Measurements from ENCODE around the gene SCD.

The SCD gene

GRCh38 chr10:100391163-100392002 is 44.4 kb downstream of the SCD start:
- Histone ChIP-seq H3K4me3 (replicated peaks; ENCODE audit: low read depth, low read length) (no peak overlapping the region), H3K27me3 (replicated peaks; ENCODE audit: control insufficient read depth, insufficient read depth, low read length) (no peaks in the 10 kb centered on the region)

GRCh38 chr10:100392686-100393003 is 45.6 kb downstream of the SCD start:
- no peak for DNase-seq (ENCODE audit: extremely low read depth, insufficient read length)
- TF ChIP-seq, protein P1, sequence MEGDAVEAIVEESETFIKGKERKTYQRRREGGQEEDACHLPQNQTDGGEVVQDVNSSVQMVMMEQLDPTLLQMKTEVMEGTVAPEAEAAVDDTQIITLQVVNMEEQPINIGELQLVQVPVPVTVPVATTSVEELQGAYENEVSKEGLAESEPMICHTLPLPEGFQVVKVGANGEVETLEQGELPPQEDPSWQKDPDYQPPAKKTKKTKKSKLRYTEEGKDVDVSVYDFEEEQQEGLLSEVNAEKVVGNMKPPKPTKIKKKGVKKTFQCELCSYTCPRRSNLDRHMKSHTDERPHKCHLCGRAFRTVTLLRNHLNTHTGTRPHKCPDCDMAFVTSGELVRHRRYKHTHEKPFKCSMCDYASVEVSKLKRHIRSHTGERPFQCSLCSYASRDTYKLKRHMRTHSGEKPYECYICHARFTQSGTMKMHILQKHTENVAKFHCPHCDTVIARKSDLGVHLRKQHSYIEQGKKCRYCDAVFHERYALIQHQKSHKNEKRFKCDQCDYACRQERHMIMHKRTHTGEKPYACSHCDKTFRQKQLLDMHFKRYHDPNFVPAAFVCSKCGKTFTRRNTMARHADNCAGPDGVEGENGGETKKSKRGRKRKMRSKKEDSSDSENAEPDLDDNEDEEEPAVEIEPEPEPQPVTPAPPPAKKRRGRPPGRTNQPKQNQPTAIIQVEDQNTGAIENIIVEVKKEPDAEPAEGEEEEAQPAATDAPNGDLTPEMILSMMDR (IDR thresholded peaks at IDR 0.05; ENCODE audit: insufficient read depth, low read length, poor library complexity, severe bottlenecking), result no peak

More at GRCh38 chr10:100391163-100392002, 44.4 kb downstream of the SCD start:
- DNase-seq (ENCODE audit: extremely low read depth, insufficient read length), result no peak
- no peaks in the 10 kb centered on the region for H3K36me3 ChIP-seq (ENCODE audit: control insufficient read depth, insufficient read depth, low read length)
- TF ChIP-seq, protein P1 (IDR thresholded peaks at IDR 0.05; ENCODE audit: insufficient read depth, low read length, poor library complexity, severe bottlenecking), result no peak

GRCh38 chr10:100395626-100396025 is 48.6 kb downstream of the SCD start:
- no peak for DNase-seq (ENCODE audit: extremely low read depth, insufficient read length)
- H3K36me3 ChIP-seq (ENCODE audit: control insufficient read depth, insufficient read depth, low read length), result no peaks in the 10 kb centered on the region
- TF ChIP-seq, protein P1 (IDR thresholded peaks at IDR 0.05; ENCODE audit: insufficient read depth, low read length, poor library complexity, severe bottlenecking), result no peak
- H3K4me3 ChIP-seq (replicated peaks; ENCODE audit: low read depth, low read length), result no peak overlapping the region
- no peaks in the 10 kb centered on the region for H3K27me3 ChIP-seq (replicated peaks; ENCODE audit: control insufficient read depth, insufficient read depth, low read length)

More at GRCh38 chr10:100392686-100393003, 45.6 kb downstream of the SCD start:
- no peak overlapping the region for H3K4me3 ChIP-seq (replicated peaks; ENCODE audit: low read depth, low read length)
- H3K36me3 ChIP-seq (ENCODE audit: control insufficient read depth, insufficient read depth, low read length), result no peaks in the 10 kb centered on the region
- H3K27me3 ChIP-seq (replicated peaks; ENCODE audit: control insufficient read depth, insufficient read depth, low read length), result no peaks in the 10 kb centered on the region

DNA sequence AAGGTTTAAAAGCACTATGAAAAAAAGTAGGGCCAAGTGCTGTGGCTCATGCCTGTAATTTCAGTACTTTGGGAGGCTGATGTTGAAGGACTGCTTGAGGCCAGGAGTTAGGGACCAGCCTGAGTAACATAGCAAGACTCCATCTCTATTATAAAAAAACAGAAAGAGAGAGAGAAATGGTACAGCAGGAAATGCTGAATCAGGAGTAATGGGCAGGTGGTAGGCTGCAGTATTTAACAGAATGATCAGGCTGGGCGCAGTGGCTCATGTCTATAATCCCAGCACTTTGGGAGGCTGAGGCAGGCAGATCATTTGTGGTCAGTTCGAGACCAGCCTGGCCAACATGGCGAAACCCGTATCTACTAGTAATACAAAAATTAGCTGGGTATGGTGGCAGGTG is 49.6 kb downstream of the SCD start:
- Histone ChIP-seq H3K4me3 (replicated peaks; ENCODE audit: low read depth, low read length) (no peak overlapping the region), H3K36me3 (ENCODE audit: control insufficient read depth, insufficient read depth, low read length) (no peaks in the 10 kb centered on the region), H3K27me3 (replicated peaks; ENCODE audit: control insufficient read depth, insufficient read depth, low read length) (no peaks in the 10 kb centered on the region)
- no peak for DNase-seq (ENCODE audit: extremely low read depth, insufficient read length)
- TF ChIP-seq, protein P1 (IDR thresholded peaks at IDR 0.05; ENCODE audit: insufficient read depth, low read length, poor library complexity, severe bottlenecking), result no peak

DNA sequence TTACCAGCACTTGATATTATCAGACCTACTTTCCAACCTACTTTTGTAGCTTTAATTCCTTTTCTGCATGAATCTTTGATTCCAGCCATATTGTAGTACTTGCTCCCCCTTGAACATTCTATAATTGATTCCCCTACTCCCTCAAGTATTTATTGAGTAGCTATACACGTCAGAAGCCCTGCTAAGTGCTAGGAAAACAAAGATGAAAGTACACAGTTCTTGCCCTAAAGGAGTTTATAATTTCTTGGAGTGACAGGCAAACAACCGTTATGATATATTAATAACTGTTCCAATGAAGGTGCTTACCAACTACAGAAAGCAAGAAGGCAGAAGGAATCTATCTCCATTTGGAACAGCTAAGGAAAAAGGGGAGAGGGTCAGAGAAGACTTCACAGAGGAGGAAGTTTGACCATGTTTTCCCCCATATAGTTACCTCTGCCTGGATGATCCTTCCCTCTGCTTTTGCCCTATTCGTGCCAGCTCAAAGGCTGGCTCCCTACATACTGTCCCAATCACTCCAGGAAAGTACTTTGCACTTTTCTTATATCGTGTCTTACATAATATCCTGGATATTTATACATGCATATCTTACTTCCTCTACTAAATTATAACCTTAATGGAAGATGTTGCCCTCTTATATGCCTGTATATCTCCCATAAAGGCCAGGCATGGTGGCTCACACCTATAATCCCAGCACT is 54.7 kb downstream of the SCD start:
- Histone ChIP-seq H3K27me3 (replicated peaks; ENCODE audit: control insufficient read depth, insufficient read depth, low read length) (no peaks in the 10 kb centered on the region), H3K4me3 (replicated peaks; ENCODE audit: low read depth, low read length) (no peak overlapping the region), H3K36me3 (ENCODE audit: control insufficient read depth, insufficient read depth, low read length) (no peaks in the 10 kb centered on the region)
- DNase-seq (ENCODE audit: extremely low read depth, insufficient read length), result no peak
- TF ChIP-seq, protein P1 (IDR thresholded peaks at IDR 0.05; ENCODE audit: insufficient read depth, low read length, poor library complexity, severe bottlenecking), result no peak

Data from GM06990 (cell line).